NCI-H2107 treated with DMSO at 0.1 percent for 48 hours (cell line): Measurements from ENCODE around the gene TMEM129.
A peak's percentile ranks its signal among the peaks of the same experiment; 100 is the strongest.

Experiments used
- DNase-seq: peaks from one replicate; lab custom pipeline; 2025; ENCODE audit not compliant: unreplicated experiment; lab: John Stamatoyannopoulos, UW

Gene TMEM129

GRCh38 chr4:1721666-1722550 lies 785 bp upstream of the TMEM129 start:
- DNase-seq = no peak

GRCh38 chr4:1720163-1720983 lies 750 bp downstream of the TMEM129 start:
- DNase-seq = no peak

GRCh38 chr4:1718095-1718850 lies 2.9 kb downstream of the TMEM129 start:
- DNase-seq = no peak

- peak; percentile 24 for DNase-seq
Measured at GRCh38 chr4:1717129-1718094, 3.7 kb downstream of the TMEM129 start.

- DNase-seq = no peak
Measured at GRCh38 chr4:1716065-1716945, 4.8 kb downstream of the TMEM129 start.

GRCh38 chr4:1715002-1715758 lies 5.9 kb downstream of the TMEM129 start:
- no peak for DNase-seq

GRCh38 chr4:1714303-1715001 lies 6.7 kb downstream of the TMEM129 start:
- DNase-seq = no peak

- no peak for DNase-seq
Measured at GRCh38 chr4:1713003-1713851, 7.9 kb downstream of the TMEM129 start.

- DNase-seq = peak; percentile 63
Measured at GRCh38 chr4:1712216-1713002, 8.7 kb downstream of the TMEM129 start, which contains the start of gene SLBP. SLBP (minus strand) TSS chr4:1712319; CDS start chr4:1712188, 131 bp downstream.

- DNase-seq = no peak
Measured at GRCh38 chr4:1711571-1712215, 9.4 kb downstream of the TMEM129 start.

GRCh38 chr4:1711055-1711570 lies 10.0 kb downstream of the TMEM129 start:
- no peak for DNase-seq

GRCh38 chr4:1708581-1708980 lies 12.5 kb downstream of the TMEM129 start:
- no peak for DNase-seq

- DNase-seq = no peak
Measured at GRCh38 chr4:1706358-1706757, 14.8 kb downstream of the TMEM129 start.

- DNase-seq = no peak
Measured at GRCh38 chr4:1705732-1706131, 15.4 kb downstream of the TMEM129 start.

GRCh38 chr4:1703867-1704266 lies 17.3 kb downstream of the TMEM129 start:
- no peak for DNase-seq
